Glutamatergic neuron (in vitro differentiated cells): ENCODE measurements around the gene EIF4G3. TPM values are rescaled to one million over a fixed set of nuclear protein-coding genes. Genes with fewer than 3 reads are reported as not detected.

Experiments used
- DNase-seq: peaks from one replicate; pipeline ENCODE4 v3.0.0; 2022
- H3K27ac Mint-ChIP-seq: one replicate; pipeline ENCODE4 v1.8.0; 2020; ENCODE audit warnings: mild to moderate bottlenecking, mixed read lengths, inconsistent platforms; ENCODE audit not compliant: unreplicated experiment
- H3K27me3 Mint-ChIP-seq: one replicate; pipeline ENCODE4 v1.8.0; 2020; ENCODE audit warnings: mild to moderate bottlenecking, moderate library complexity, mixed read lengths, inconsistent platforms; ENCODE audit not compliant: unreplicated experiment
- H3K36me3 Mint-ChIP-seq: one replicate; pipeline ENCODE4 v1.8.0; 2020; ENCODE audit warnings: mild to moderate bottlenecking, mixed read lengths, inconsistent platforms; ENCODE audit not compliant: unreplicated experiment
- H3K4me1 Mint-ChIP-seq: one replicate; pipeline ENCODE4 v1.8.0; 2020; ENCODE audit warnings: mild to moderate bottlenecking, low read depth, mixed read lengths, inconsistent platforms; ENCODE audit not compliant: unreplicated experiment
- H3K4me3 Mint-ChIP-seq: one replicate; pipeline ENCODE4 v1.8.0; 2020; ENCODE audit warnings: mild to moderate bottlenecking, mixed read lengths, inconsistent platforms; ENCODE audit not compliant: unreplicated experiment
- H3K9me3 Mint-ChIP-seq: one replicate; pipeline ENCODE4 v1.8.0; 2020; ENCODE audit warnings: mild to moderate bottlenecking, moderate library complexity, mixed read lengths, inconsistent platforms; ENCODE audit not compliant: unreplicated experiment
- total RNA-seq: library from RNA; stranded (reverse); fragmentation: NEBNext Ultra II Directional; extraction: Animal tissue kit (Norgen Biotek cat#: 25700); gene quantifications from one replicate; pipeline ENCODE4 v1.2.1, GENCODE V29; 2021; ENCODE audit not compliant: unreplicated experiment
- TF ChIP-seq, protein P1 (sequence below): fragments of 200-600 bp; sonication (generic); IDR thresholded peaks from one replicate; pipeline ENCODE4 v1.5.0; 2021; ENCODE audit not compliant: partially characterized antibody, unreplicated experiment

The EIF4G3 gene
- total RNA-seq, 1 donor from 2014 or later: 100 TPM

DNA sequence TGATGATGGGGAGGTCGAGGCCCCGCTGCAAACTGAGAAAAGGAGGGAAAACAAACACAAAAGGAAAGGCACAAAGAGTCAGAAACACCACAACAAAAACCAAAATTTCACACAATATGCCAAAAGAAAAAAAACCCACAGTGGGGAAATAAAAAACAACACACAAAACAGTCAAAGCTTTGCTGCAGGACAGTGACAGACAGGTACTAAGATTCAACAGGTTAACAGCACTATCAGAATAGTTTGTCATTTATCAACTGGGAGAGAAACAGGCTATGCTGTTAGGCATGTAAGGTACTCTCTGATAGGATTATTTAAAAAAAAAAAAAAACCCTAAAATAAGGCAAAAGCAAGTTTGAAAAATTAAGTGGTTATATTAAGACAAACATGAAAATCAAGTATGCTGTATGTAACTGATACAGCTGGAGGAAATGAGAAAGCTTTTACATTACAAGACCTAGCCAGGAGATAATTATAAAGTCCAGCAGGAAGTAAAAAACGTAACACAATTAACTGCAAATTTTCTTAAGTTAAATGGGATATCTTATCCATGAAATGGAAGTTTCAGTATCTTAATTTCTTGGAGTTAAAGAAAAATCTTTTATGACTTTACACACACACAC lies 179.0 kb downstream of the EIF4G3 start:
- H3K27me3 Mint-ChIP-seq: peaks cover 4% of the 10 kb centered on the region
- H3K27ac Mint-ChIP-seq: no peak overlapping the region

DNA sequence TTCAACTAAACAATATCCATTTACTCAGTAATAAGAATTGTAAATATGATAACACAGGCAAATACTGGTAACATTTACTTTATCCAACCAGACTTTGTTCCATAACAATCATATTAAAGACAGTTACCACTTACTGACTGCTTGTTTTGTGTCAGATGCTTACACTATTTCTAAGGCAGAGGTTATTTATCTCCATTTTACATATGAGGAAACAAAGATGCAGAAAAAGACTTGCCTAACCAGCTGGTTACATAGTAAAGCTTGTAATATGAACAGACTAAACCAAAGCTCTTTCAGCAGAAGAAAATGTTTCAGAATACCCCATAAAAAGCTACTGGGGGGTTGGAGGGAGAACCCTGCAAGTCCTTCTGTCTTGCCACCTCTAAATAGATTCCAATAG lies 180.1 kb downstream of the EIF4G3 start:
- H3K4me1 Mint-ChIP-seq: no peaks in the 10 kb centered on the region
- no peak overlapping the region for H3K4me3 Mint-ChIP-seq
- H3K27me3 Mint-ChIP-seq: peaks cover 4% of the 10 kb centered on the region
- no peak for DNase-seq
- TF ChIP-seq, protein P1, sequence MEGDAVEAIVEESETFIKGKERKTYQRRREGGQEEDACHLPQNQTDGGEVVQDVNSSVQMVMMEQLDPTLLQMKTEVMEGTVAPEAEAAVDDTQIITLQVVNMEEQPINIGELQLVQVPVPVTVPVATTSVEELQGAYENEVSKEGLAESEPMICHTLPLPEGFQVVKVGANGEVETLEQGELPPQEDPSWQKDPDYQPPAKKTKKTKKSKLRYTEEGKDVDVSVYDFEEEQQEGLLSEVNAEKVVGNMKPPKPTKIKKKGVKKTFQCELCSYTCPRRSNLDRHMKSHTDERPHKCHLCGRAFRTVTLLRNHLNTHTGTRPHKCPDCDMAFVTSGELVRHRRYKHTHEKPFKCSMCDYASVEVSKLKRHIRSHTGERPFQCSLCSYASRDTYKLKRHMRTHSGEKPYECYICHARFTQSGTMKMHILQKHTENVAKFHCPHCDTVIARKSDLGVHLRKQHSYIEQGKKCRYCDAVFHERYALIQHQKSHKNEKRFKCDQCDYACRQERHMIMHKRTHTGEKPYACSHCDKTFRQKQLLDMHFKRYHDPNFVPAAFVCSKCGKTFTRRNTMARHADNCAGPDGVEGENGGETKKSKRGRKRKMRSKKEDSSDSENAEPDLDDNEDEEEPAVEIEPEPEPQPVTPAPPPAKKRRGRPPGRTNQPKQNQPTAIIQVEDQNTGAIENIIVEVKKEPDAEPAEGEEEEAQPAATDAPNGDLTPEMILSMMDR: no peak
- no peaks in the 10 kb centered on the region for H3K36me3 Mint-ChIP-seq
- H3K9me3 Mint-ChIP-seq: peaks cover 4% of the 10 kb centered on the region
- H3K27ac Mint-ChIP-seq: no peak overlapping the region

More for the DNA sequence above, 179.0 kb downstream of the EIF4G3 start:
- TF ChIP-seq, protein P1: no peak
- Mint-ChIP-seq H3K9me3 (peaks cover 4% of the 10 kb centered on the region), H3K36me3 (no peaks in the 10 kb centered on the region), H3K4me1 (no peaks in the 10 kb centered on the region), H3K4me3 (no peak overlapping the region)
- DNase-seq: no peak

DNA sequence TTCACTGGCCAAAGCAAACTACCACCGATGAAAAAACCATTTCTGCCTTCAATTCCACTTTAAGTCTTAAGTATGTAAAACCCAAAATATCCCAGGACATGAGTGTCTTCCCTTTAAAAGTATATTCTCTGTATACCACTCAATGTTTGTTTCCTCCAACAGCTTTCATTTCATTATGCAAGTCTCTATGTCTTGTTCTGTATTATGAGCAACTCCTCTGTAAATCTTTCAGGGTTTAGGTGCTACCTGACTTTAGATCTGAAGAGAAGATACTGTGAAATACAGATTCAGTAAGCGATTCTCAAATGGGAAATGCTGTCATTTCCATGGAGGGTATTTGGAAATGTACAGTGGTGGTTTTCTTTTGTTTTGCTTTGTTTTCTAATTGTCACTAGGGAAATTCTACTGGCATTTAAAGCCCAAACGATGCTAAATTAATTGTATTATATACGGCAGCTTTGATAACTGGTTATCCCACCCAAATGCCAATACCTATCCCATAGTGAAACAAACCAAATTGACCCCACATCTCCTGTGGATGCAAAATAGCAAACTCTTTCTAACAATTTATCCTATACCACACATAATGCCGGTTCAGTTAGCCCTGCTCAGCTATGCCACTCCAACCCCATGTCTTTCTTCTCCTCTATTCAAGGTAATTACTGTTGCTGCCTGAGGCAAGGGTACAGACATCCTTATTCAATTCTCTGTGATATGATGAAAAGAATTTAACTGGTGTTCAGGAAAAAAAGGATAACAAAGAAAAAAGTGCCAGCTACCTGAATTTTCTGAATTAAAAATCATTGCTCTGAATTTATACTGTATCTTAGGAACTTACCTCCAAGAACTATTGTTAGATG lies 182.8 kb downstream of the EIF4G3 start:
- Mint-ChIP-seq H3K36me3 (no peaks in the 10 kb centered on the region), H3K27ac (no peak overlapping the region), H3K27me3 (peaks cover 2% of the 10 kb centered on the region), H3K4me1 (no peaks in the 10 kb centered on the region), H3K4me3 (no peak overlapping the region), H3K9me3 (no peaks in the 10 kb centered on the region)
- no peak for DNase-seq
- TF ChIP-seq, protein P1: no peak

DNA sequence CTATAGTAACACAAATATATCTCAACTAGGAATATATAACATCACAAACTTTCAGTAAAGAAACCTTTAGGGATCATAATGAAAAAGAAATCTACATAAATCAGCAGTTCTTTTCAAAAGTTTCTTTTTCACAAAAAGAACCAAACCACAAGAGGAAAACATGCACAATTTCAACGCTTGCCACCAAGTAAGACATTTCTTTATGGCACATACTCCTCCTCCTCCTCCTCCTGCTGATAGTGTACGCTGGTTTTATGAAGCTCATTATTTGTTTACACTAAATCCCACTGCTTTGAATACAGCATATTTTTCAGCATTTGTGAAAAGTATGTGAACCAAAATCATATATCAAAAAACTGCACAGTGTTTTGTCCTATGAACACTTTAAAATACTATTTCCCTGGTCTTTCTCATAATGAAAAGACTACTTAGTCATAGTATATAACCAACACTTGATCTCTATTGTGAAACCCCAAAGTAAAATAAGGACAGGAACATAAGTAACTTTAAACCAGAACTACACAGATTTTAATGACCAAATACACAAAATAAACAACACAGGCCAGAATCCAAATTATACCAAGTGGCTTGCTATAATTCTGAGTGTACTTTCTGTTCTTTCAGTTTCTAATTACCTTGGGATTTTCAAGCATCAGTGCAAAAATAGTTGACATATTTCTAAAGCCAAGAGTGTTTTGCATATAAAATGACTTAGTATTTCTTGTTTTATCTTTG lies 184.2 kb downstream of the EIF4G3 start:
- Mint-ChIP-seq H3K36me3 (no peaks in the 10 kb centered on the region), H3K27me3 (peaks cover 2% of the 10 kb centered on the region), H3K27ac (no peak overlapping the region), H3K9me3 (no peaks in the 10 kb centered on the region), H3K4me3 (no peak overlapping the region), H3K4me1 (no peaks in the 10 kb centered on the region)
- TF ChIP-seq, protein P1: no peak
- DNase-seq: no peak
